Peyer's patch (tissue), 4 donors: ENCODE results near the gene UBE4B. TPM values are rescaled to one million over a fixed set of nuclear protein-coding genes. Genes with fewer than 3 reads are reported as not detected.

ENCODE experiments used
- DNase-seq, 3 donors: peaks; one replicate each; pipeline ENCODE4 v3.0.0-alpha.2; 2017 to 2019
- H3K27ac ChIP-seq, 4 donors: fragments of 200-600 bp; sonication (generic); one replicate each; pipeline ENCODE4 v1.5.1; 2016 to 2019
- H3K27me3 ChIP-seq, 2 donors: fragments of 200-600 bp; sonication (generic); one replicate each; pipeline ENCODE4 v1.5.1; 2019
- H3K36me3 ChIP-seq, 3 donors: fragments of 200-600 bp; sonication (generic); one replicate each; pipeline ENCODE4 v1.5.1; 2016 to 2019
- H3K4me1 ChIP-seq, 4 donors: fragments of 200-600 bp; sonication (generic); one replicate each; pipeline ENCODE4 v1.5.1; 2016 to 2019
- H3K4me3 ChIP-seq, 4 donors: fragments of 200-600 bp; sonication (generic); 1 replicate in 3 of 4; 2 replicates in 1 of 4; pipeline ENCODE4 v1.5.1; 2016 to 2019; ENCODE audit warnings: mild to moderate bottlenecking in 1 of 4
- H3K9me3 ChIP-seq, 4 donors: fragments of 200-600 bp; sonication (generic); one replicate each; pipeline ENCODE4 v1.5.1; 2016 to 2019; ENCODE audit warnings: mild to moderate bottlenecking in 1 of 4
- POLR2A ChIP-seq, 2 donors: fragments of 450-650 bp; IDR thresholded peaks; one replicate each; pipeline ENCODE4 v1.5.1; 2017; ENCODE audit warnings: antibody characterized with exemption in 2 of 2, mild to moderate bottlenecking in 2 of 2, moderate library complexity in 2 of 2
- total RNA-seq, 4 donors: library from RNA; depleted of rRNA; stranded (reverse); fragments of >200 nt; gene quantifications; one replicate each; pipeline ENCODE4 v1.1.0, GENCODE V29; 2016
- TF ChIP-seq, protein P1 (sequence below), 6 experiments: fragments of 450-650 bp in 4 of 6; fragments of 200-600 bp in 2 of 6; sonication (generic) in 1 of 6; IDR thresholded peaks; one replicate each; pipeline ENCODE4 v1.5.1; 2017 to 2019; ENCODE audit warnings: antibody characterized with exemption in 6 of 6, mild to moderate bottlenecking in 3 of 6, moderate library complexity in 1 of 6

The UBE4B gene
- total RNA-seq, 4 donors from 2014 or later, result 40.3 to 102 (median 67.8) TPM

DNA sequence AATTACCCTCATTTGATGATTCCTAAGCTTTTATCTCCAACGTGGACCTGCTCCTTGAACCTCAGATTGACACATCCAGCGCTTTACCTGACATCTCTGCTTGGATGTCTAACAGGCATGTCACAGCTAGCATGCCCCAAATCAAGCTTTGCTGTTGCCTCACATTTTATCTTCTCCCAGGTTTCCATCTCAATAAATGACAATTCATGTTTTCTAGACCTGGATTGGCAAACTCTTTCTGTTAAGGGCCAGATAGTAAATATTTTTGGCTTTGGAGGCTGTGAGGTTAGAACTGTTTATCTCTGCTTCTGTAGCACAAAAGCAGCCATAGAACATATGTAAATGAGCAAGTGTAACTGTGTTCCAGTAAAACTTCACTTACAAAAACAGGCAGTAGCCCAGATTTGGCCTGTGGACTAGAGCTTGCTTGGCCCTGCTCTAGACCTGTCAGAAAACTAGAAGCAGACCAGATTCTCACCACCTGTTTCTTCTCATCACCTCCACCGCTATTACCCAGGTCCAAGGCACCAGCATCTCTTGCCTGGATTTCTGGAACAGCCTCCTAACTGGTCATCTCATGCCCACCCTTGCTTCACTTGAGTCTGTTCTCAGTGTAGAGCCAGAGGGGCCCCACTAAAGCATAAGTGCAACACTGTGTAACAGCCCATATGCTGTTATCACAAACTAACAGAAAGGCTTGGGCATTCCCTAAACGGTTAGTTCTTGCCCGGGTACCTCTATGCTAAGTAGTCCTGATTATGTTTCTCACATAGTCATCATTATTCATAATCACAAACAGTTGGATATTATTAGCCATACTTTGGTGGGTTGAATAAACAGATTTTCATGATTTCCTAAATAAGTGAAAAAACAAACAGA lies 42.3 kb downstream of the UBE4B start:
- peak overlapping the region in 2 of 4 donors; percentile 46 to 57 for H3K27ac ChIP-seq
- H3K27me3 ChIP-seq, result no peaks in the 10 kb centered on the region
- DNase-seq, result peak in 1 of 3 donors; percentile 56
- TF ChIP-seq, protein P1, sequence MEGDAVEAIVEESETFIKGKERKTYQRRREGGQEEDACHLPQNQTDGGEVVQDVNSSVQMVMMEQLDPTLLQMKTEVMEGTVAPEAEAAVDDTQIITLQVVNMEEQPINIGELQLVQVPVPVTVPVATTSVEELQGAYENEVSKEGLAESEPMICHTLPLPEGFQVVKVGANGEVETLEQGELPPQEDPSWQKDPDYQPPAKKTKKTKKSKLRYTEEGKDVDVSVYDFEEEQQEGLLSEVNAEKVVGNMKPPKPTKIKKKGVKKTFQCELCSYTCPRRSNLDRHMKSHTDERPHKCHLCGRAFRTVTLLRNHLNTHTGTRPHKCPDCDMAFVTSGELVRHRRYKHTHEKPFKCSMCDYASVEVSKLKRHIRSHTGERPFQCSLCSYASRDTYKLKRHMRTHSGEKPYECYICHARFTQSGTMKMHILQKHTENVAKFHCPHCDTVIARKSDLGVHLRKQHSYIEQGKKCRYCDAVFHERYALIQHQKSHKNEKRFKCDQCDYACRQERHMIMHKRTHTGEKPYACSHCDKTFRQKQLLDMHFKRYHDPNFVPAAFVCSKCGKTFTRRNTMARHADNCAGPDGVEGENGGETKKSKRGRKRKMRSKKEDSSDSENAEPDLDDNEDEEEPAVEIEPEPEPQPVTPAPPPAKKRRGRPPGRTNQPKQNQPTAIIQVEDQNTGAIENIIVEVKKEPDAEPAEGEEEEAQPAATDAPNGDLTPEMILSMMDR (IDR thresholded peaks at IDR 0.05), result no peak
- no peak for TF ChIP-seq POLR2A (IDR thresholded peaks at IDR 0.05)
- H3K4me1 ChIP-seq, result peaks cover 0 to 22% (median 0%) of the 10 kb centered on the region in 4 donors
- H3K4me3 ChIP-seq, result no peak overlapping the region
- peaks cover 0 to 10% (median 0%) of the 10 kb centered on the region in 3 donors for H3K36me3 ChIP-seq
- H3K9me3 ChIP-seq, result no peaks in the 10 kb centered on the region

DNA sequence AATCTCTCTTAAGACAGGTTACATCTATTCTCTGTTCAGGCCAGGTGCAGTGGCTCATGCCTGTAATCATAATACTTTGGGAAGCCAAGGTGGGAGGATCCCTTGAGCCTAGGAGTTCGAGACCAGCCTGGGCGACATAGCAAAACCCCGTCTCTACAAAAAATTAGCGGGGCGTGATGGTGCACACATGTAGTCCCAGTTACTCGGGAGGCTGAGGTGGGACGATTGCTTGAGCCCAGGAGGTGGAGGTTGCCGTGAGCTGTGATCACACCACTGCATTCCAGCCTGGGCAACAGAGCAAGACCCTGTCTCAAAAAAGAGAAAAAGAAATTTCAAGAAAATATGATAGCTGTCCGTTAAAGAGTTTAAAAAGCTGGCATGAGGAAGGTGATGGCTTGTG lies 43.0 kb downstream of the UBE4B start:
- no peak overlapping the region for H3K4me3 ChIP-seq
- no peaks in the 10 kb centered on the region for H3K9me3 ChIP-seq
- H3K36me3 ChIP-seq, result peaks cover 0 to 12% (median 0%) of the 10 kb centered on the region in 3 donors
- H3K27ac ChIP-seq, result no peak overlapping the region
- no peaks in the 10 kb centered on the region for H3K27me3 ChIP-seq
- H3K4me1 ChIP-seq, result peaks cover 0 to 22% (median 0%) of the 10 kb centered on the region in 4 donors
- DNase-seq, result no peak
- TF ChIP-seq, protein P1 (IDR thresholded peaks at IDR 0.05), result no peak
- no peak for TF ChIP-seq POLR2A (IDR thresholded peaks at IDR 0.05)

DNA sequence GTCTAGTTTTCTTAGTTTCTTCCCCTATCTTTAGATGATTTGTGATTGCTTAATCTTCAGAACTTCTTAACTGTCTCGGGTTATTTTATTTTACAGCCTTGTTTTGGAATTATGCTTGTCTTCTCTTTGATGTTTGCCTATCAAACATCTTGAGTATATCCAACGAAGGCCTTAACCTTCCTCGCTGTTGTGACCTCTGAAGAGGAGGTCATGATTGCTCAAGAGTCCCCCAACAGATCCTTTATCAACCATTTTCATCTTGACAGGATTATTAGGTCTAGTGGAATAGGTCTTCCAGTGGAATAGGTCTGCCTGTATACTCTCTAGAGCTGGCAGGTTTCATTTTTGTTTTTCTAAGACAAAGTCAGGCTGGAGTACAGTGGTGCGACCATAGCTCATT lies 45.7 kb downstream of the UBE4B start:
- Histone ChIP-seq H3K36me3 (peaks cover 0 to 7% (median 0%) of the 10 kb centered on the region in 3 donors), H3K27ac (no peak overlapping the region), H3K9me3 (no peaks in the 10 kb centered on the region), H3K27me3 (no peaks in the 10 kb centered on the region), H3K4me1 (peaks cover 0 to 18% (median 0%) of the 10 kb centered on the region in 4 donors), H3K4me3 (no peak overlapping the region)
- TF ChIP-seq, protein P1 (IDR thresholded peaks at IDR 0.05), result no peak
- no peak for TF ChIP-seq POLR2A (IDR thresholded peaks at IDR 0.05)
- DNase-seq, result no peak

DNA sequence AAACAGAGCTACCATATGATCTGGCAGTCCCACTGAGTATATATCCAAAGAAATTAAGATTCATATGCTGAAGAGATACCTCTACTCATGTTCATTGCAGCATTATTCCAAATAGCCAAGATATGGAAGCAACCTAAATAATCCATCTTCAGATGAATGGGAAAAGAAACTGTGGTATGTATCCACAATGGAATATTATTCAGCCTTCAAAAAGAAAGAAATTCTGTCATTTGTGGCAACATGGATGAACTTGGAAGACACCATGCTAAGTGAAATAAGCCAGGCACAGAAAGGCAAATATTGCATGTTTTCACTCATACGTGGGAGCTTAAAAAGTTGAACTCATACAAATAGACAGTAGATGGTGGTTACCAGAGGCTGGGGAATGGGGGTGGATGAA lies 47.8 kb downstream of the UBE4B start:
- H3K27ac ChIP-seq, result no peak overlapping the region
- no peak for DNase-seq
- TF ChIP-seq, protein P1 (IDR thresholded peaks at IDR 0.05), result no peak
- no peak for TF ChIP-seq POLR2A (IDR thresholded peaks at IDR 0.05)

DNA sequence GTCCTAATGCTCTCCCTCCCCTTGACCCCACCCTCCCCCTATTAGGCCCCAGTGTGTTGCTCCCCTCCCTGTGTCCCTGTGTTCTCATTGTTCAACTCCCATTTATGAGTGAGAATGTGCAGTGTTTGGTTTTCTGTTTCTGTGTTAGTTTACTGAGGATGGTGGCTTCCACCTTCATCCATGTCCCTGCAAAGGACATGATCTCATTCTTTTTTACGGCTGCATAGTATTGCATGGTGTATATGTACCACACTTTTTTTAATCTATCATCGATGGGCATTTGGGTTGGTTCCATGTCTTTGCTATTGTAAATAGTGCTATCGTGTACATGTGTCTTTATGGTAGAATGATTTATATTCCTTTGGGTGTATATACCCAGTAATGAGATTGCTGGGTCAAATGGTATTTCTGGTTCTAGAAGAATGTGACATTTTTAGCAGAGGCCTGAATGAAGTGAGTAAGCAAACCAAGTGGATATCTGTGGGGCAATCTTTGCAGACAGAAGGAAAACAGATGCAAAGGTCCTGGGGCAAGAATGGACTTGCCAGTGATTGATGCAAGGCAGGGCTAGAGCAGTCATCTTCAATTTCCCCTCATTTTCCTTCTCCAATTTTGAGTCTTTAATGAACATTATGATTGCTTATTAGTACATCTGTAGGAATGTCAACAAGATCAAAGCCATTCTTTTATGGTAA lies 50.2 kb downstream of the UBE4B start:
- Histone ChIP-seq H3K9me3 (no peaks in the 10 kb centered on the region), H3K36me3 (peaks cover 0 to 7% (median 0%) of the 10 kb centered on the region in 3 donors), H3K4me3 (no peak overlapping the region), H3K4me1 (no peaks in the 10 kb centered on the region), H3K27ac (no peak overlapping the region), H3K27me3 (no peaks in the 10 kb centered on the region)
- TF ChIP-seq, protein P1 (IDR thresholded peaks at IDR 0.05), result no peak
- TF ChIP-seq POLR2A (IDR thresholded peaks at IDR 0.05), result no peak
- no peak for DNase-seq

More for the DNA sequence above, 47.8 kb downstream of the UBE4B start:
- Histone ChIP-seq H3K4me3 (no peak overlapping the region), H3K36me3 (peaks cover 0 to 7% (median 0%) of the 10 kb centered on the region in 3 donors), H3K27me3 (no peaks in the 10 kb centered on the region), H3K4me1 (no peaks in the 10 kb centered on the region), H3K9me3 (no peaks in the 10 kb centered on the region)
